ENCODE measurements around the gene NDUFV1. TPM values are rescaled to one million over a fixed set of nuclear protein-coding genes. Genes with fewer than 3 reads are reported as not detected.
A peak's percentile ranks its signal among the peaks of the same experiment; 100 is the strongest.

NDUFV1 gene
- total and polyA plus RNA-seq, 8 donors = 82.5 to 281 (median 115) TPM

GRCh38 chr11:67609316-67609715, 2.6 kb downstream of the NDUFV1 start:
- Histone ChIP-seq H3K27me3 (no peaks in the 10 kb centered on the region), H3K4me1 (peaks cover 0 to 10% (median 0%) of the 10 kb centered on the region in 3 donors), H3K4me3 (no peak overlapping the region), H3K9me3 (no peaks in the 10 kb centered on the region), H3K27ac (no peak overlapping the region), H3K36me3 (peaks cover 5 to 26% (median 15%) of the 10 kb centered on the region in 3 donors)
- WGBS, 2 donors = 86 to 90% methylated on average over 10 of the region's 10 CpGs
- TF ChIP-seq CTCF (IDR thresholded peaks at IDR 0.05) = no peak
- ATAC-seq = no peak
- no peak for FAIRE-seq
- intact Hi-C loops (cut with DNase I) = loop anchor here in 1 of 3 donors (5.0 kb wide), 1 partner anchor 37 kb away; no protein-coding TSS in a partner anchor
- DNase-seq = peak in 1 of 6 donors; percentile 56

GRCh38 chr11:67610302-67610868, 3.6 kb downstream of the NDUFV1 start:
- H3K4me3 ChIP-seq = no peak overlapping the region
- WGBS, 2 donors = 86 to 90% methylated on average over 15 of the region's 15 CpGs
- DNase-seq = peak in 1 of 6 donors; percentile 60
- FAIRE-seq = no peak
- H3K4me1 ChIP-seq = peaks cover 0 to 10% (median 0%) of the 10 kb centered on the region in 3 donors
- H3K27me3 ChIP-seq = no peaks in the 10 kb centered on the region
- ATAC-seq = no peak
- TF ChIP-seq CTCF (IDR thresholded peaks at IDR 0.05) = no peak
- intact Hi-C loops (cut with DNase I) = no loop called here
- no peak overlapping the region for H3K27ac ChIP-seq
- peaks cover 5 to 26% (median 15%) of the 10 kb centered on the region in 3 donors for H3K36me3 ChIP-seq
- H3K9me3 ChIP-seq = no peaks in the 10 kb centered on the region

GRCh38 chr11:67611165-67611564, 4.4 kb downstream of the NDUFV1 start:
- intact Hi-C loops (cut with DNase I) = no loop called here

GRCh38 chr11:67611704-67612587, 5.2 kb downstream of the NDUFV1 start:
- FAIRE-seq = no peak
- WGBS, 2 donors = 89 to 90% methylated on average over 37 of the region's 37 CpGs
- no peaks in the 10 kb centered on the region for H3K27me3 ChIP-seq
- H3K4me3 ChIP-seq = no peak overlapping the region
- no peak for ATAC-seq
- no peak for TF ChIP-seq CTCF (IDR thresholded peaks at IDR 0.05)
- intact Hi-C loops (cut with DNase I) = no loop called here
- peak in 2 of 6 donors; percentile 31 to 70 for DNase-seq
- peaks cover 5 to 26% (median 15%) of the 10 kb centered on the region in 3 donors for H3K36me3 ChIP-seq
- no peaks in the 10 kb centered on the region for H3K9me3 ChIP-seq
- no peak overlapping the region for H3K27ac ChIP-seq
- peaks cover 0 to 7% (median 0%) of the 10 kb centered on the region in 3 donors for H3K4me1 ChIP-seq

More at GRCh38 chr11:67611165-67611564, 4.4 kb downstream of the NDUFV1 start:
- Histone ChIP-seq H3K4me3 (no peak overlapping the region), H3K27ac (no peak overlapping the region), H3K4me1 (peaks cover 0 to 8% (median 0%) of the 10 kb centered on the region in 3 donors), H3K9me3 (no peaks in the 10 kb centered on the region), H3K27me3 (no peaks in the 10 kb centered on the region), H3K36me3 (peaks cover 5 to 26% (median 15%) of the 10 kb centered on the region in 3 donors)
- no peak for TF ChIP-seq CTCF (IDR thresholded peaks at IDR 0.05)
- DNase-seq (peak in 2 of 6 donors; percentile 32 to 62), ATAC-seq (no peak), FAIRE-seq (no peak)
- 93 to 96% methylated on average over 14 of the region's 14 CpGs for WGBS, 2 donors

Data from pancreas (tissue), 10 donors.